GM12865 (cell line): ENCODE data around the gene ERBB4.
"Not testable (repeated sequence)": the region's sequence is repeated elsewhere in the genome, so short reads cannot be mapped to it uniquely, and the experiment has no call there.

Experiments used
- DNase-seq: peaks from one replicate; pipeline ENCODE4 v3.0.0; 2010; ENCODE audit warnings: low read depth
- H3K4me3 ChIP-seq: 2 replicates; pipeline ENCODE4 v1.5.1; 2011; ENCODE audit warnings: mild to moderate bottlenecking, low read depth, low read length, control low read depth
- CTCF ChIP-seq: IDR thresholded peaks from 2 replicates; pipeline ENCODE4 v1.5.1; 2011; ENCODE audit warnings: low read length, control low read depth, low read depth, inconsistent platforms; ENCODE audit not compliant: insufficient read depth; ENCODE audit errors: missing control alignments

Gene ERBB4

GRCh38 chr2:211617803-211618202, 920.8 kb downstream of the ERBB4 start:
- no peak for DNase-seq
- H3K4me3 ChIP-seq: no peak overlapping the region
- no peak for TF ChIP-seq CTCF

DNA sequence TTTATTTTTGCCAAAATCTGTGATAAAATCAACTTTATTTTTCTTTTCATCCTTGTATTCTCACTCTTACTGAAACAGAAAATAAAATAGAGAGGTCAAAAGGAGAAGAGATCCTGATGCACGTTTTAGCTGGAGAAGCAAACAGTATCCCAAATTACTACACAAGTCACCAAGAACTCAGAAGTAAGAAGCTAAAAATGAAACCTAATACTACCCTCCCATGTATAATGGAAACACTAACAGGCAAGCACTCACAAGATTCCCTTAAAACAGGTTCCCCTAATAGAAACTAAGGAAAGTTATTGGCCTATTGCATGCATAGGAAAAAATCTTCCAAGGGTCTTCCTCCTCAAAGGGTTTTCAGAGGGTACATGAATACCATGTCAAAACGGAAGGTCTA, 927.0 kb downstream of the ERBB4 start:
- TF ChIP-seq CTCF: no peak
- no peak overlapping the region; the same call in 1 of the 2 replicates for H3K4me3 ChIP-seq
- DNase-seq: no peak

DNA sequence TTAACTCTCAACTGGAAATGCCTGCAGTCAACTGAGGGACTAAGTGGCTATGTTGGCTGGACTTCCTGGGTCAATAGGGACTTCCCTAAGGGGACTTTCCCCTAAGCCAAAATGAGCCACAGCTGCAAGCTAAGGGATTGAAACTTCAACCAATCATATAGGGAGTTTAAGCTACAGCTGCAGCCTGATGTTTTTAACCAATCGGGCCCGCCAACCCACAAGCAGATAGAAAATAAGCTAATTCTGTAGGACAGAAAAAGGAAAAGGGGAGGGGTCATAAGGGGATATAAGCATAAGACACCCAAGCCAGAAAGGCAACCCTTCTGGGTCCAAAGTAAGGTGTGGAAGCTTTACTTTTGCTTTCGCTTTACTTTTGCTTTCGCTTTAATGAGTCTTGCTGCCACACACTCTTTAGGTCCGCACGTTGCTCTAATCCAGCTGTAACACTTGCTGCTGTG, 927.5 kb downstream of the ERBB4 start:
- no peak for TF ChIP-seq CTCF
- no peak overlapping the region for H3K4me3 ChIP-seq
- DNase-seq: peak; percentile 28

DNA sequence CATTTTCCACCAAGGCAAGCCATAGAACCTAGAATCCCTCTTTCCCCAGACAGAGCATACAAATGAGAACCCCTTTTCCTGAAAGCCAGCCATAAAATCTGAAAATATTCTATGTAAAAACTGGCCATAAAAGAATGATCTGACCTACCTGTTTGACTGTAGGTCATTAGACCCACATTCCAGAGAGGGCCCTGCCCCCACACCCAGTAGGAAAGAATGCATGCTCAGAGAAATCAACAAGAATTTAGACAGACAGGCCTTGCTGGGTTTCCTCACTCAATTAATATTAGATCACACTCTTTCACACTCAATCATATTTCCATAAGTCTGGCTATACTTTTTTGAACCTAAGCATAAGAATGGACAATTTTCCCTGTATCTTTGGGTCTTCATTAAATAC, 929.5 kb downstream of the ERBB4 start:
- no peak overlapping the region for H3K4me3 ChIP-seq
- no peak for TF ChIP-seq CTCF
- DNase-seq: no peak

GRCh38 chr2:211599146-211599545, 939.5 kb downstream of the ERBB4 start:
- TF ChIP-seq CTCF: no peak
- no peak for DNase-seq
- no peak overlapping the region for H3K4me3 ChIP-seq

DNA sequence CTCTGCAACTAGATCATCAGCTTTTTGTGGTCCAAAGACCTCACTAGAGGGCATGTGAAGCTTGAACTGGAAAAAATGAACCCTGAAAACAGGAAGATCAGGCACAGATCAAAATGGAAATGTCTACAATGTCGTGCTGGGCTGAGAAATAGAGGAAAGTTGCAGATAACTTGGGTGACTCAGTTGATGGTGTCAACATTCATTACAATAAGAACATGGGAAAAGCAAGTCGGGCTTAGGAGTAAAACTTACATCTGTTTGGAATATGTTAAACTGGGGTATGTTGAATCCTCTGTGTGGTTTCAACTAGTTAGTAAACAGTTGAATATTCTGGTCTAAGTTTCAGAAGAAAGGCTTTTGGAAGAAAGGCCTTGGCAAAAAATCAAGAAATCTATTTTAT, 940.4 kb downstream of the ERBB4 start:
- no peak for TF ChIP-seq CTCF
- DNase-seq: no peak
- H3K4me3 ChIP-seq: no peak overlapping the region

DNA sequence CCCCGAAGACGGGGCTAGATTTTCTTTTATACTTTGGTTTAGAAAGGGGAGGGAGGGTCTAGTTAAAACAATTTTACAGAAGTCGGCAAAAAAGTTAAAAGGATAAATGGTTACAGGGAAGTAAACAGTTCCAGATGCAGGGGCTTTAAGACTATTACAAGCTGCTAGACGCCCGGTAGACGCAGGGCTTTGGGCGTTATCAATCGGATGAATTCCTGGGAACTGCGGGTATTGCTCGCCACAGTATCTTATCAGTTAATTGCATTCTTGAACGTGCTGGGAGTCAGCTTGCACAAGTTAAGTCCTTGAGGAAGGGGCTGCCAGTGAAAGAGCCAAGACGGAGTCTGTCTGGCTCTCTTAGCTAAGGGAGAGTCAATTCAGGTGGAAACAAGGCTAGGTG, 946.6 kb downstream of the ERBB4 start:
- not testable (repeated sequence) for H3K4me3 ChIP-seq

More for the DNA sequence above, 946.6 kb downstream of the ERBB4 start:
- not testable (repeated sequence) for DNase-seq
